ENCODE data around the gene ST6GALNAC5. TPM values are rescaled to one million over a fixed set of nuclear protein-coding genes. Genes with fewer than 3 reads are reported as not detected.

The ST6GALNAC5 gene
- total RNA-seq, 2 experiments from 2014 or later, result not detected

GRCh38 chr1:76881762-76882161, 14.5 kb downstream of the ST6GALNAC5 start:
- Mint-ChIP-seq H3K36me3 (no peaks in the 10 kb centered on the region), H3K9me3 (no peaks in the 10 kb centered on the region), H3K27me3 (no peaks in the 10 kb centered on the region), H3K4me3 (no peak overlapping the region), H3K4me1 (no peaks in the 10 kb centered on the region), H3K27ac (no peak overlapping the region)
- DNase-seq, result no peak

DNA sequence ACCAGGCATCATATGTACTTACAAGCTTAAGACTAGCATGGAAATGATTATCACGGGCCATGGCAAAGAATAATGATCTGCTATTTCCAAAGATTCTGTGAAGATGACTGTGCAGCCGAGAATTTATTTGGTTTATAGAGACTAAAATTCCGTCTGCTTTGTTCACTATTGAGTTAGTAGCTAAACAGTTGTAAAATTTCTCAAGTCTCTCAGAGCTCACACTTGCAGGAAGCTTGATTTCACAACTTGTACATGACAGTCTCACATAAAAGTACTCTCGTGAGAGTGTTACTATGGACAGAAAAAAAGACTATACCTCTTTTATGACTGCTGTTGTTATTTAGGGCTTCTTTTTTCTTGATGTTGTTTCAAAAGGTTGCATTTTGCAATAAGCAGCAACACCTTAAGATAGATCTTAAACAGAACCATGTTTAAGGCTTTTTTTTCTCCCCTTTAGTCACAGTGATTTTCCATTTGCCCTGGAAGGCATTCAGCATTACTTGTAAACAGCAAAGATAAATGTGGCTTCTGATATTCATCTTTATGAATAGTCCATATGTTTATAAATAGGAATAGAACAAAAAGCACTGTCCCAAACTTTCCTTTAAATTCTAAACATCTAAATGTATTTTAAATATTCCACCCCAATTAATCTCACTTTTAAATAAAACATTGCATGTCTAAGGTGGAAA, 24.8 kb downstream of the ST6GALNAC5 start:
- no peak for DNase-seq
- no peaks in the 10 kb centered on the region for H3K36me3 Mint-ChIP-seq
- no peaks in the 10 kb centered on the region for H3K9me3 Mint-ChIP-seq
- peaks cover 10% of the 10 kb centered on the region for H3K27me3 Mint-ChIP-seq
- H3K4me3 Mint-ChIP-seq, result no peak overlapping the region
- no peak overlapping the region for H3K27ac Mint-ChIP-seq
- H3K4me1 Mint-ChIP-seq, result no peaks in the 10 kb centered on the region

GRCh38 chr1:76892675-76893074, 25.4 kb downstream of the ST6GALNAC5 start:
- H3K27me3 Mint-ChIP-seq, result peaks cover 10% of the 10 kb centered on the region
- H3K27ac Mint-ChIP-seq, result no peak overlapping the region
- H3K9me3 Mint-ChIP-seq, result no peaks in the 10 kb centered on the region
- no peak overlapping the region for H3K4me3 Mint-ChIP-seq
- no peaks in the 10 kb centered on the region for H3K4me1 Mint-ChIP-seq
- H3K36me3 Mint-ChIP-seq, result no peaks in the 10 kb centered on the region
- no peak for DNase-seq

DNA sequence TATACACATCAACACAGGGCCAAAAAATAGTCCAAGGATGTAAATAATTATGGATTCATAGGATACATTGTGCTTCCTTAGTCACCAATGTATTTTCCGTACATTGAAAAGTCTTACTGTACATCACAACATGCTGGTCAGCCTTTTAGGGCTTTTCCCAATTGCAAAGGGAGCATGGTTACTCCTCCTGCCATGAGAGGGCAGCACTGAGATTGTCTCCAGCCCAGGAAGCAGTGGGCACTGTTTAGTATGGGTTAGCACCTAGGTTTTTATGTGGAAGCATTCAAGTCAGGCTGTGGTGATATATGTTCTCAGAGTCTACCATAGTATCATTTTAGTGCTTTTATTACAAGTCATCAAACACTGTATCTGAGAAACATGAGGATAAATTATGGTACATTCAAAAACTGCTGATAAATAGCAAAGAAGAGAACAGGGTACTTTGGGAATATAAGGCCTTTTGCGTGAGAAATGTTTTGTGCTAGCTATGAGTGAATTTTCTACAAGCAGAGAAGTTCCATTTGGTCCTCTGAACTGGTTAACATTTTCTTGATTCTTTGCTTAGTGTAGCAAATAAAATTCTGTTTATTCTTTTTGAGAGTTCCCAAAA, 34.0 kb downstream of the ST6GALNAC5 start:
- Mint-ChIP-seq H3K27me3 (no peaks in the 10 kb centered on the region), H3K9me3 (no peaks in the 10 kb centered on the region), H3K4me3 (no peak overlapping the region), H3K36me3 (no peaks in the 10 kb centered on the region), H3K4me1 (no peaks in the 10 kb centered on the region), H3K27ac (no peak overlapping the region)
- peak; percentile 32 for DNase-seq

GRCh38 chr1:76905876-76906595, 38.8 kb downstream of the ST6GALNAC5 start:
- no peak for DNase-seq
- no peaks in the 10 kb centered on the region for H3K27me3 Mint-ChIP-seq
- H3K27ac Mint-ChIP-seq, result no peak overlapping the region
- no peak overlapping the region for H3K4me3 Mint-ChIP-seq
- H3K36me3 Mint-ChIP-seq, result no peaks in the 10 kb centered on the region
- H3K4me1 Mint-ChIP-seq, result no peaks in the 10 kb centered on the region
- H3K9me3 Mint-ChIP-seq, result no peaks in the 10 kb centered on the region

- no peak for DNase-seq
- Mint-ChIP-seq H3K27me3 (peaks cover 4% of the 10 kb centered on the region), H3K27ac (no peak overlapping the region), H3K9me3 (no peaks in the 10 kb centered on the region), H3K4me1 (no peaks in the 10 kb centered on the region), H3K36me3 (no peaks in the 10 kb centered on the region), H3K4me3 (no peak overlapping the region)
Observed at GRCh38 chr1:76909311-76909710, 42.0 kb downstream of the ST6GALNAC5 start.

DNA sequence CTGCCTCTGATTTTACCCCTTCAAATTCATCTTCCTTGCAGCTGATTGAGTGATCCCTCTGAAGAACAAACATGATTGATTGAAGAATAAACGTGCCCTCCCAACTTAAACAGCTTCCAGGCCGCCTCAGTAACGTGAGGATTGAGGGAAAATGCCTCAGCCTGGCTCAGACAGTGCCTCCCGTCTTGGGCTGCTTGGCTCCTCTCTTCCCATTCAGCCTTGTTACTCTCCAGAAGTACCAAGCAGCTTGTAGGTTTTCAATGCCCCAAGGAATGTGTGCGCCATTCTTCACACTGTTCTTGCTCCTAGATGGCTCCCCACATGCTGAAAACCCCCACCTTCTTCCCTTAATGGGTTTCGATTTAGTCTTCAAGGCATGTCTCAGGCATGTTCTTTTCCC, 51.8 kb downstream of the ST6GALNAC5 start:
- no peak overlapping the region for H3K4me3 Mint-ChIP-seq
- H3K27me3 Mint-ChIP-seq, result peaks cover 4% of the 10 kb centered on the region
- H3K27ac Mint-ChIP-seq, result no peak overlapping the region
- DNase-seq, result no peak
- no peaks in the 10 kb centered on the region for H3K9me3 Mint-ChIP-seq
- H3K36me3 Mint-ChIP-seq, result no peaks in the 10 kb centered on the region
- no peaks in the 10 kb centered on the region for H3K4me1 Mint-ChIP-seq

DNA sequence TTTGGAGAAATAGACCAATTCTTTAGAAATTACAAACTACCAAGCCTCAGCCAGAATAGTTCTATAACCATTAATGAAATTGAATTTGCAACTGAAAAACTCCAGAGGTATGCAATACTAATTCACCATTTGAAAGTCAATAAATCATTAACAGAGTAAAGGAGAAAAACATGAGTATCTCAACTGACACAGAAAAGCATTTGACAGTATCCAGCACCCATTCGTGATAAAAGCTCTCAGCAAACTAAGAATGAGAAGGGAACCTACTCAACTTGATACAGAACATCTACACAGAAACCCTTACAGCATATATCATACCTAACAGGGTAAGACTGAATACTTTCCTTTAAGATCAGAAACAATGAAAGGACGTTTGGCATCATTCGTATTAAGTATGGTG, 54.3 kb downstream of the ST6GALNAC5 start:
- no peaks in the 10 kb centered on the region for H3K4me1 Mint-ChIP-seq
- H3K36me3 Mint-ChIP-seq, result no peaks in the 10 kb centered on the region
- H3K4me3 Mint-ChIP-seq, result no peak overlapping the region
- peaks cover 4% of the 10 kb centered on the region for H3K27me3 Mint-ChIP-seq
- no peak overlapping the region for H3K27ac Mint-ChIP-seq
- no peak for DNase-seq
- no peaks in the 10 kb centered on the region for H3K9me3 Mint-ChIP-seq

DNA sequence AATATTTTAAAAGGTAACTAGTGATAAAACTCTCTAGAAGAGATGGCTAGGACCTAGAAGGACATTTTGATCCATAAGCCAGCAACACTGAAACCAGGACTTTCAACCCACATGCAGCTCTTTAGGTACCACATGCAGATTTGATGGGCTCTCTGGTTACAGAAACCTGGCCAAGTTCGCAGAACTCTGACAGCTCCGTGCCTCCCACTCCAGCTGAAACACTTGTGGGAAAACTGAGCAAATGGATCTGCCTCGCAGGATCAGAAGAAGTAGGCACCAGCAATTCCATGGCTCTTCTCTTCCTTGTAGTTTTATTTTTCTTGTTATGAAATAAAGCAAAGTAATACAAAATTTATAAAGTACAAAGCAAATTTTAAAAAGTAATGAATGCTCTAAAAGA, 58.5 kb downstream of the ST6GALNAC5 start:
- H3K27me3 Mint-ChIP-seq, result peaks cover 7% of the 10 kb centered on the region
- no peaks in the 10 kb centered on the region for H3K36me3 Mint-ChIP-seq
- H3K9me3 Mint-ChIP-seq, result no peaks in the 10 kb centered on the region
- DNase-seq, result no peak
- no peak overlapping the region for H3K27ac Mint-ChIP-seq
- no peak overlapping the region for H3K4me3 Mint-ChIP-seq
- no peaks in the 10 kb centered on the region for H3K4me1 Mint-ChIP-seq

- H3K4me3 Mint-ChIP-seq, result no peak overlapping the region
- peaks cover 2% of the 10 kb centered on the region for H3K9me3 Mint-ChIP-seq
- H3K36me3 Mint-ChIP-seq, result no peaks in the 10 kb centered on the region
Observed at GRCh38 chr1:76928522-76928921, 61.2 kb downstream of the ST6GALNAC5 start.

DNA sequence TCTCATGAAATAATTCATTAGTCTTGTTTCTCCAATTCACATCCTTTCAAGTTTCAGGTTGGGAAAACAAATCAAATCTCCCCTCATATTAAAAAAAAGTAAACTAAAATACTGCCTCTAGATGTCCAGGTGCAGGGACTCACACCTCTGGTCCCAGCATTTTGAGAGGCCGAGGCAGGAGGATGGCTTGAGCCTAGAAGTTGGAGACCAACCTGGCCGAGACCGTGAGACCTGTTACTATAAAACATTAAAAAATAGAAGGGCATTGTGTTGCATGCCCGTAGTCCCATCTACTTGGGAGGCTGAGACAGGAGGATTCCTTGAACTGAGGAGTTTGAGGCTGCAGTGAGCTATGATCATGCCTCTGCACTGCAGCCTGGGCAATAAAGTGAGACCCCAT, 61.9 kb downstream of the ST6GALNAC5 start:
- Mint-ChIP-seq H3K4me1 (no peaks in the 10 kb centered on the region), H3K27ac (no peak overlapping the region), H3K27me3 (peaks cover 15% of the 10 kb centered on the region), H3K4me3 (no peak overlapping the region), H3K9me3 (peaks cover 2% of the 10 kb centered on the region), H3K36me3 (no peaks in the 10 kb centered on the region)
- no peak for DNase-seq

More at GRCh38 chr1:76928522-76928921, 61.2 kb downstream of the ST6GALNAC5 start:
- no peak for DNase-seq
- H3K27me3 Mint-ChIP-seq, result peaks cover 15% of the 10 kb centered on the region
- no peak overlapping the region for H3K27ac Mint-ChIP-seq
- no peaks in the 10 kb centered on the region for H3K4me1 Mint-ChIP-seq

GRCh38 chr1:76933847-76934815, 66.9 kb downstream of the ST6GALNAC5 start:
- peaks cover 2% of the 10 kb centered on the region for H3K9me3 Mint-ChIP-seq
- no peak for DNase-seq
- H3K27me3 Mint-ChIP-seq, result peaks cover 22% of the 10 kb centered on the region
- no peak overlapping the region for H3K27ac Mint-ChIP-seq
- H3K4me3 Mint-ChIP-seq, result no peak overlapping the region
- H3K36me3 Mint-ChIP-seq, result no peaks in the 10 kb centered on the region
- H3K4me1 Mint-ChIP-seq, result no peaks in the 10 kb centered on the region

DNA sequence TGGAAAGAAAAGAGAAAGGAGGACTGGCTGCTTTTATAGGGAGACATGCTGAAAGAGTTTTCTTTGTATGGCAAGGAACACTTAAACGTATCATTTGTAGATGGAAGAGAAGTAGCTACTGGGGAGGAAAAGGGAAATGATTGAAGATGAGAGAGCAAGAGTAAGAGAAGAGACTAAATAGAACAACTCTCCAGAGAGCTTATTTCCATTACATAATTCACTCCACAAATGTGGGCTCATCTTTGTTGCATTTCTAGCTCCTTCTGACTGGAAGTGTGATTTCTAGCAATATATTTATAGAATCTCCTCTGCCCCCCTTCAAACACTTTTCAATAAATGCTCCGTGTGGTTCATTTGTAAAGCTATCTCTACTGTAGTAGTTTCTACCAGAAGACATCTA, 71.0 kb downstream of the ST6GALNAC5 start:
- H3K27ac Mint-ChIP-seq, result no peak overlapping the region
- H3K9me3 Mint-ChIP-seq, result no peaks in the 10 kb centered on the region
- H3K36me3 Mint-ChIP-seq, result no peaks in the 10 kb centered on the region
- no peak for DNase-seq
- no peaks in the 10 kb centered on the region for H3K4me1 Mint-ChIP-seq
- no peak overlapping the region for H3K4me3 Mint-ChIP-seq
- H3K27me3 Mint-ChIP-seq, result peaks cover 12% of the 10 kb centered on the region

DNA sequence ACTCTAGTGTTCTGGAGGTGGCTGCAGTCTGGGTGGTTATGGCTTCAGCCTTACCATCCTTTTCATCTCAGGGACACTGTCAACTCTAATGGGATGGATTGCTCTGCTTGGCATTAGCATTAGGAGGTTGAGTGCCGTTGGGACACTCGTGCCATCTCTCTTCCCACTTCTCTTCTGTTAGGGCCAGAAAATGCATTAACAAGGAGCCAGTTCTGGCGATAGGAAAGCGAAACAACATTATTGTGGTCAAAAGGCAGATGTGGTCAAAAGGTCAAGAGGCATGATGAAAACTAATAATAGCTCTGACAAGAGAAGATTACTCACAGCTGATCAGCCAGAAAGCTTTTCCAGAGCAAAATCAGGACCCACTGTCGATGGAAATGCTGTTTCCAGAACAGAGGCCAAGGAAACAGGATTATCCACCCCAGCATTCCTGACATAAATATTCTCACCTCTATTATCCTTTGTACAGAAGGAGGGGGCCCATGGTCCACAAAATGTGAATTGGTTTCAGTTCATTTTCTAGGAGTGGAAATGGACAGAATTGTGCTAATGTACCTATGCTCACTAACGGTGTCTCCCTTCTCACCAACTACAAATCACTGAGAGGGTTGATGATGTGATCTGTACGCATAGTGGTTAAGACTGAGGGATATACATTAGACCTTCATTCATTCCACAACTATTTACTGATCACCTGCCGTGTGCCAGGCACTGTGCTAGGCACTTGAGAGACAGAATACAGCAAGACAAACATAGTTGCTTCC, 72.0 kb downstream of the ST6GALNAC5 start:
- Mint-ChIP-seq H3K9me3 (no peaks in the 10 kb centered on the region), H3K36me3 (no peaks in the 10 kb centered on the region), H3K27ac (no peak overlapping the region), H3K4me1 (no peaks in the 10 kb centered on the region), H3K4me3 (no peak overlapping the region), H3K27me3 (peaks cover 12% of the 10 kb centered on the region)
- DNase-seq, result no peak
